T-helper 1 cell treated with Interleukin-12 subunit alpha and Interleukin-12 subunit beta and Interleukin-4 antibody, amounts not matched to agents 30 ng/mL and 1 ng/mL, for 36 hours (primary cell): ENCODE data around the gene ATXN8OS. TPM values are rescaled to one million over a fixed set of nuclear protein-coding genes. Genes with fewer than 3 reads are reported as not detected.
"Not testable (repeated sequence)": the region's sequence is repeated elsewhere in the genome, so short reads cannot be mapped to it uniquely, and the experiment has no call there.

Source experiments
- intact Hi-C: fragments of 100-400 bp; cut with micrococcal nuclease; formaldehyde crosslinking; loops from one replicate; pipeline ENCODE4 v1.15.1; 2024
- total RNA-seq: library from RNA; stranded (reverse); gene quantifications from 2 replicates; pipeline ENCODE4 v1.2.3, GENCODE V29; 2022

ATXN8OS gene
- not detected in 2 replicates for total RNA-seq

- intact Hi-C loops, result no loop called here
Observed at GRCh38 chr13:70107498-70108281, at the start of gene ATXN8OS. ATXN8OS (plus strand) TSS chr13:70107826.

GRCh38 chr13:70080012-70080411 lies 27.6 kb upstream of the ATXN8OS start:
- intact Hi-C loops, result no loop called here

- intact Hi-C loops, result no loop called here
Observed at GRCh38 chr13:70087247-70087646, 20.4 kb upstream of the ATXN8OS start.

GRCh38 chr13:70088926-70089325 lies 18.7 kb upstream of the ATXN8OS start:
- intact Hi-C loops, result no loop called here

GRCh38 chr13:70090036-70090723 lies 17.4 kb upstream of the ATXN8OS start:
- intact Hi-C loops, result no loop called here

GRCh38 chr13:70098669-70099068 lies 9.0 kb upstream of the ATXN8OS start:
- intact Hi-C loops, result loop anchor here (5.0 kb wide), 1 partner anchor 469 kb away; no protein-coding TSS in a partner anchor

- intact Hi-C loops, result no loop called here
Observed at GRCh38 chr13:70104481-70104880, 3.1 kb upstream of the ATXN8OS start.

GRCh38 chr13:70107125-70107497 lies 515 bp upstream of the ATXN8OS start:
- intact Hi-C loops, result no loop called here

GRCh38 chr13:70108356-70109105 lies 905 bp downstream of the ATXN8OS start, which contains the start of gene KLHL1:
KLHL1 (minus strand) TSS chr13:70108452; CDS start chr13:70107699, 753 bp downstream.
- intact Hi-C loops, result no loop called here

- intact Hi-C loops, result no loop called here
Observed at GRCh38 chr13:70117338-70117905, 9.8 kb downstream of the ATXN8OS start.

- intact Hi-C loops, result no loop called here
Observed at GRCh38 chr13:70125693-70126092, 18.1 kb downstream of the ATXN8OS start.

GRCh38 chr13:70128098-70128497 lies 20.5 kb downstream of the ATXN8OS start:
- intact Hi-C loops, result no loop called here

GRCh38 chr13:70142658-70143057 lies 35.0 kb downstream of the ATXN8OS start:
- intact Hi-C loops, result not testable (repeated sequence)

- intact Hi-C loops, result no loop called here
Observed at GRCh38 chr13:70162141-70162540, 54.5 kb downstream of the ATXN8OS start.

GRCh38 chr13:70170689-70171088 lies 63.1 kb downstream of the ATXN8OS start:
- intact Hi-C loops, result no loop called here

- intact Hi-C loops, result no loop called here
Observed at GRCh38 chr13:70171151-70171550, 63.5 kb downstream of the ATXN8OS start.

- intact Hi-C loops, result no loop called here
Observed at GRCh38 chr13:70172946-70173597, 65.4 kb downstream of the ATXN8OS start.

- intact Hi-C loops, result no loop called here
Observed at GRCh38 chr13:70173598-70173959, 66.0 kb downstream of the ATXN8OS start.

GRCh38 chr13:70178346-70178745 lies 70.7 kb downstream of the ATXN8OS start:
- intact Hi-C loops, result no loop called here
